Osteoblast (primary cell): ENCODE data around the gene SMIM30. TPM values are rescaled to one million over a fixed set of nuclear protein-coding genes. Genes with fewer than 3 reads are reported as not detected.

ENCODE experiments used
- DNase-seq: peaks from one replicate; pipeline ENCODE4 v3.0.0; 2011; ENCODE audit warnings: low spot score, mixed read lengths; ENCODE audit not compliant: insufficient read length; ENCODE audit errors: missing footprints
- H2AFZ ChIP-seq: 2 replicates; pipeline ENCODE4 v1.6.0; 2011; ENCODE audit warnings: mild to moderate bottlenecking, low read length
- H3K27ac ChIP-seq: 2 replicates; pipeline ENCODE4 v1.5.1; 2011; ENCODE audit warnings: mild to moderate bottlenecking, low read depth, low read length, moderate library complexity
- H3K27me3 ChIP-seq: 2 replicates; pipeline ENCODE4 v1.6.0; 2012; ENCODE audit warnings: mild to moderate bottlenecking, control low read depth, inconsistent platforms, low read length, moderate library complexity; ENCODE audit not compliant: insufficient read depth
- H3K36me3 ChIP-seq: 2 replicates; pipeline ENCODE4 v1.5.1; 2011; ENCODE audit warnings: mild to moderate bottlenecking, low read length, control low read depth, moderate library complexity; ENCODE audit not compliant: insufficient read depth
- H3K4me1 ChIP-seq: 2 replicates; pipeline ENCODE4 v1.5.1; 2011; ENCODE audit warnings: mild to moderate bottlenecking, low read length, control low read depth, moderate library complexity; ENCODE audit not compliant: insufficient read depth
- H3K4me2 ChIP-seq: 2 replicates; pipeline ENCODE4 v1.6.0; 2011; ENCODE audit warnings: mild to moderate bottlenecking, low read length; ENCODE audit not compliant: insufficient read depth
- H3K4me3 ChIP-seq: fragments of 200-600 bp; sonication (generic); 3 replicates; pipeline ENCODE4 v1.5.1; 2012; ENCODE audit warnings: mild to moderate bottlenecking, low read length, inconsistent platforms; ENCODE audit not compliant: insufficient read depth
- H3K79me2 ChIP-seq: 2 replicates; pipeline ENCODE4 v1.6.0; 2012; ENCODE audit warnings: mild to moderate bottlenecking, low read length, control low read depth, inconsistent platforms; ENCODE audit not compliant: insufficient read depth
- H3K9me3 ChIP-seq: 2 replicates; pipeline ENCODE4 v1.5.1; 2011; ENCODE audit warnings: low read depth, low read length, control low read depth
- H4K20me1 ChIP-seq: 2 replicates; pipeline ENCODE4 v1.6.0; 2012; ENCODE audit warnings: mild to moderate bottlenecking, low read length, control low read depth; ENCODE audit not compliant: insufficient read depth
- total RNA-seq: library from RNA; depleted of rRNA; stranded (reverse); fragments of >200 nt; gene quantifications from 2 replicates; pipeline ENCODE4 v1.2.3, GENCODE V29; 2012
- TF ChIP-seq, protein P1 (sequence below): IDR thresholded peaks from 2 replicates; pipeline ENCODE4 v1.5.1; 2011; ENCODE audit warnings: mild to moderate bottlenecking, low read depth, low read length, moderate library complexity; ENCODE audit errors: extremely low read depth

Gene SMIM30
- total RNA-seq, 1 donor, result 42.3 TPM

DNA sequence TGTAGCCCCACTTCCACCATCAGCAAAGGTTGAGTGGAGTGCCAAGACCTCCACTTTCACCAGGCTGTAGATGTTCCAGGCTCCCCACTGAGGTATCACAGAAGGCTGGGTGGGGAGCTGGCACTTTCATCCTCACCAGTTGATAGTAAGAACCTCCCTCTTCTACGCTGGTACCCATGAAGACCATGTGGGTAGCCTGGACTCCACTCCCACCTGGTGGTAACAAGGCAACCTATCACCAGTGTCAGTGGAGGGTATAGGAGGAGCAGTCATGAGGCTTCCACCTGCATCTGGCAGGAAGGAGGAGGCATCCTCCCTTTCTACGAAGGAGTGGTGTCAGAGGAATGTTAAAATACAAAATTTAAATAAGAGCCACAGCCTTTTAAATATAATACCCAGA is 4.4 kb downstream of the SMIM30 start:
- no peaks in the 10 kb centered on the region for H3K9me3 ChIP-seq
- TF ChIP-seq, protein P1, sequence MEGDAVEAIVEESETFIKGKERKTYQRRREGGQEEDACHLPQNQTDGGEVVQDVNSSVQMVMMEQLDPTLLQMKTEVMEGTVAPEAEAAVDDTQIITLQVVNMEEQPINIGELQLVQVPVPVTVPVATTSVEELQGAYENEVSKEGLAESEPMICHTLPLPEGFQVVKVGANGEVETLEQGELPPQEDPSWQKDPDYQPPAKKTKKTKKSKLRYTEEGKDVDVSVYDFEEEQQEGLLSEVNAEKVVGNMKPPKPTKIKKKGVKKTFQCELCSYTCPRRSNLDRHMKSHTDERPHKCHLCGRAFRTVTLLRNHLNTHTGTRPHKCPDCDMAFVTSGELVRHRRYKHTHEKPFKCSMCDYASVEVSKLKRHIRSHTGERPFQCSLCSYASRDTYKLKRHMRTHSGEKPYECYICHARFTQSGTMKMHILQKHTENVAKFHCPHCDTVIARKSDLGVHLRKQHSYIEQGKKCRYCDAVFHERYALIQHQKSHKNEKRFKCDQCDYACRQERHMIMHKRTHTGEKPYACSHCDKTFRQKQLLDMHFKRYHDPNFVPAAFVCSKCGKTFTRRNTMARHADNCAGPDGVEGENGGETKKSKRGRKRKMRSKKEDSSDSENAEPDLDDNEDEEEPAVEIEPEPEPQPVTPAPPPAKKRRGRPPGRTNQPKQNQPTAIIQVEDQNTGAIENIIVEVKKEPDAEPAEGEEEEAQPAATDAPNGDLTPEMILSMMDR, result peak; percentile 30
- no peak overlapping the region for H3K4me2 ChIP-seq
- H4K20me1 ChIP-seq, result no peaks in the 10 kb centered on the region
- H3K27ac ChIP-seq, result no peak overlapping the region
- H3K4me1 ChIP-seq, result peaks cover 3% of the 10 kb centered on the region
- H3K36me3 ChIP-seq, result peaks cover 6% of the 10 kb centered on the region
- H3K4me3 ChIP-seq, result no peak overlapping the region
- H3K27me3 ChIP-seq, result no peaks in the 10 kb centered on the region
- H3K79me2 ChIP-seq, result peaks cover 5% of the 10 kb centered on the region
- DNase-seq, result no peak
- H2AFZ ChIP-seq, result no peak overlapping the region

DNA sequence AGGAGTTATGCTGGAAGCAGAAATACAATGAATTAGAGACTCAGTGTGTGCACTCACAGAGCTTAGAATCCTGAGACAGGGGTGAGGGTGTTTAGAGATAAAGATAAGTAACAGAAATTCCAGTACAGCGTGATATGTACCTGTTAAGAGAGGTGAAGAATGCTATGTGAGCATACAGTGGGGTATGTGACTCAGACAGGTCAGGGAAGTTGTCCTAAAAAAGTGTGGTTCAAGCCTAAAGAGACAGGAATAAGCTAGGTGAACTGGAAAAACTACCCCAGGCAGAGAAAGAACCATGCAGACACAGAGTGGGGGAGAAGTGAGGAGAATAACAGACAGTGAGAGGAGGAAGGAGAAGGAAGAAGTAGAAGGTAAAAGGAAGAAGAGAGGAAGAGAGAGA is 8.6 kb downstream of the SMIM30 start:
- Histone ChIP-seq H3K27ac (no peak overlapping the region), H3K4me3 (no peak overlapping the region), H3K4me2 (no peak overlapping the region), H4K20me1 (no peaks in the 10 kb centered on the region), H3K27me3 (no peaks in the 10 kb centered on the region), H2AFZ (no peak overlapping the region), H3K79me2 (no peaks in the 10 kb centered on the region), H3K9me3 (no peaks in the 10 kb centered on the region), H3K36me3 (no peaks in the 10 kb centered on the region), H3K4me1 (no peaks in the 10 kb centered on the region)
- TF ChIP-seq, protein P1, result no peak
- no peak for DNase-seq

DNA sequence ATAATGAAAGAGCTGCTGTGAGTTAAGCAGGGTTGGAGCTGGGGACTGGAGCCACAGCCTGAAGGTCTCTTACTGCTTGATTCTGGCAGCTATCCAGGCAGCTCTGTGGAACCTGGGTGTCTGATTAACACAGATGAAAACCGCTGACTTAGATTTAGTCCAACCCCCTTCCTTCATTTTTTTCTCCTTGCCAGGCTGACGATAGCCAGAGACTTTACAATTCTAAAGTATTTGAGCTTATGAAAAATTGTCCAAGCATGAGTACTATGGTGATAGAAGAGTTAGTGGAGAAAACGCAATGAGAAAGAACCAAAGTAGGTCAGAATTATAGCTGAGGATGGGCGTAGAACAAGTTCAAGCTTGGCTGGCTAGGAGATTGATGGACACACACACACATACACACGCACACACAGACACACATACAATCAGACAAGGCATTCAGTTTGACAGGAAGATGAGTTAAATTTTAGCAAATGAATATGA is 18.2 kb downstream of the SMIM30 start:
- DNase-seq, result no peak
- no peaks in the 10 kb centered on the region for H3K79me2 ChIP-seq
- TF ChIP-seq, protein P1, result no peak
- no peak overlapping the region for H3K27ac ChIP-seq
- no peaks in the 10 kb centered on the region for H4K20me1 ChIP-seq
- H3K9me3 ChIP-seq, result no peaks in the 10 kb centered on the region
- H3K4me1 ChIP-seq, result no peaks in the 10 kb centered on the region
- no peaks in the 10 kb centered on the region for H3K36me3 ChIP-seq
- H3K4me2 ChIP-seq, result peak overlapping the region; percentile 73
- peak overlapping the region; percentile 23 for H3K4me3 ChIP-seq
- peak overlapping the region; percentile 51 for H2AFZ ChIP-seq
- H3K27me3 ChIP-seq, result no peaks in the 10 kb centered on the region

DNA sequence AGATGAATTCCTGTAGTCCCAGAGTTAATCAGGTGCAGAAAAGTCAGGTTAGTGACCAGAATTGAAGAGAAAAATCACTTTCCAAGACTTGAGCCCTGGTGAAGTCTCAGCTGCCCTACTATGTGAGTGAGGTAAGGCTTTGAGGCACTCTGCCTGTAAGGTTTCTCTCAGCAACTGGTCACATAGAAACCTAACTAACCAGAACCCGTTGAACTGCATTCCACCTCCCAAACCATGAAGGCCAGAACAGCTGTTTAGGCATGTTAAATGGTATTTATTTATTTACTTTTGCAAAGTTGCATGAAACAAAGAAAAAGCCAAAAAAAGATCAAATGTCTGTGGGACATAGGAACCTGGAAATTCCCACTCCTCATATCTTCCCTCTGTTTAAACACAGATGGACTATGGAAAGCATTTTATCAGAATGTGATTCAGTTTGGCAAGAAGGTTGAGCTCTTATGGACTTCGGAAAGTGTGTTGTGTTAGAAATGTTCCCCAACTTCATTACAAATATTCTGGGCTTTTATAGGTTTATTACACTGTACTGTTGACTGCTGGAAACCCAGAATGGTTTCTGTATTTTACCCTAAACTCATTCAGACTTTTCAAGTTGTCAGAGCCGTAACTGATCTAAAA is 19.0 kb downstream of the SMIM30 start:
- Histone ChIP-seq H3K4me3 (peak overlapping the region; percentile 23), H2AFZ (peak overlapping the region; percentile 51), H3K27me3 (no peaks in the 10 kb centered on the region), H3K9me3 (no peaks in the 10 kb centered on the region), H4K20me1 (no peaks in the 10 kb centered on the region), H3K27ac (no peak overlapping the region), H3K4me1 (no peaks in the 10 kb centered on the region), H3K79me2 (no peaks in the 10 kb centered on the region), H3K36me3 (no peaks in the 10 kb centered on the region), H3K4me2 (peak overlapping the region; percentile 73)
- no peak for DNase-seq
- TF ChIP-seq, protein P1, result no peak
